Psoas muscle (tissue), 8 donors: ENCODE results near the gene KCNMA1. TPM values are rescaled to one million over a fixed set of nuclear protein-coding genes. Genes with fewer than 3 reads are reported as not detected.
A peak's percentile ranks its signal among the peaks of the same experiment; 100 is the strongest.

Experiments
- ATAC-seq, 4 donors: fragments of 200-7000 bp; cut with Tn5 transposase; one replicate each; pipeline ENCODE4 v1.9.1; 2020; ENCODE audit warnings: moderate library complexity in 3 of 4, mild to moderate bottlenecking in 2 of 4
- DNase-seq, 2 donors: peaks; one replicate each; pipeline ENCODE4 v3.0.0-alpha.2; 2020
- H3K27ac ChIP-seq: fragments of 200-600 bp; one replicate; pipeline ENCODE4 v1.8.0; 2022
- H3K27me3 ChIP-seq, 3 donors: fragments of 200-600 bp in 1 of 3; one replicate each; pipeline versions ENCODE4 v1.6.1 to v1.8.0; 2013 to 2022; ENCODE audit warnings: low read length in 2 of 3, mild to moderate bottlenecking in 2 of 3, moderate library complexity in 1 of 3; ENCODE audit not compliant: insufficient read depth in 3 of 3
- H3K36me3 ChIP-seq, 2 donors: fragments of 200-600 bp in 1 of 2; one replicate each; pipeline versions ENCODE4 v1.6.1 to v1.8.0; 2013 to 2022; ENCODE audit warnings: low read depth in 1 of 2, mild to moderate bottlenecking in 1 of 2, moderate library complexity in 1 of 2; ENCODE audit not compliant: insufficient read depth in 1 of 2
- H3K4me1 ChIP-seq: fragments of 200-600 bp; one replicate; pipeline ENCODE4 v1.8.0; 2022
- H3K4me3 ChIP-seq: fragments of 200-600 bp; one replicate; pipeline ENCODE4 v1.8.0; 2022; ENCODE audit warnings: mild to moderate bottlenecking
- H3K9me3 ChIP-seq: fragments of 200-600 bp; one replicate; pipeline ENCODE4 v1.8.0; 2022
- CTCF ChIP-seq: fragments of 200-600 bp; IDR thresholded peaks from one replicate; pipeline ENCODE4 v1.8.0; 2022; ENCODE audit warnings: antibody characterized with exemption
- WGBS, 3 donors: extraction: QIAGEN DNeasy Blood & Tissue Kit; methylation state at CpG; one replicate each; pipeline versions ENCODE4 v1.1.6 to v1.1.7; 2013; 5-methylcytosine and 5-hydroxymethylcytosine counted together
- intact Hi-C, 2 donors: fragments of 100-400 bp; cut with DNase I; formaldehyde crosslinking; loops; one replicate each; pipeline versions ENCODE4 v1.11.0 to v1.14.2; 2022
- polyA plus RNA-seq, 3 donors: library from polyadenylated mRNA; stranded (reverse); fragments of 200-250 nt; gene quantifications; one replicate each; pipeline ENCODE4 v1.2.3, GENCODE V29; 2013
- total RNA-seq, 4 donors: library from RNA; stranded (reverse); fragmentation: NEBNext Ultra II Directional in 2 of 4; extraction: Animal tissue kit (Norgen Biotek cat#: 25700) in 2 of 4; gene quantifications; one replicate each; pipeline versions ENCODE4 v1.2.1 to v1.2.4, GENCODE V29; 2021 to 2023
- donor health status: healthy with polysubstance abuse.
- donor health status: DM: no; HTN: no; CAD: no; lungs with moderate emphysema.
- donor health status: Bipolar disorder and iron deficiency.
- donor health status: healthy.
- donor health status: DM: yes; HTN: yes; CAD: no.
- donor health status: DM: no; HTN: no; CAD: no.
- donor health status: DM: no; HTN: no; CAD: no.
- donor health status: DM: yes; HTN: yes; CAD: no.

KCNMA1 gene
- total and polyA plus RNA-seq, 7 donors = 7.9 to 53.0 (median 41.9) TPM

- 28 to 47% (median 30%) methylated on average over 3 of the region's 3 CpGs for WGBS, 3 donors
- Histone ChIP-seq H3K4me1 (peaks cover 11% of the 10 kb centered on the region), H3K27ac (no peak overlapping the region), H3K27me3 (no peaks in the 10 kb centered on the region), H3K36me3 (no peaks in the 10 kb centered on the region), H3K9me3 (no peaks in the 10 kb centered on the region), H3K4me3 (no peak overlapping the region)
- TF ChIP-seq CTCF = peak; percentile 73
- DNase-seq (peak; percentile 48 to 78), ATAC-seq (peak; percentile 89 to 97 (median 94))
- intact Hi-C loops = no loop called here
Measured at GRCh38 chr10:77428691-77429395, 208.8 kb downstream of the KCNMA1 start.

- H3K4me1 ChIP-seq = peaks cover 11% of the 10 kb centered on the region
- no peaks in the 10 kb centered on the region for H3K36me3 ChIP-seq
- H3K27ac ChIP-seq = no peak overlapping the region
- DNase-seq (no peak), ATAC-seq (no peak)
- intact Hi-C loops = no loop called here
- TF ChIP-seq CTCF = no peak
- H3K4me3 ChIP-seq = no peak overlapping the region
- H3K27me3 ChIP-seq = no peaks in the 10 kb centered on the region
- H3K9me3 ChIP-seq = no peaks in the 10 kb centered on the region
Measured at GRCh38 chr10:77424257-77424656, 213.4 kb downstream of the KCNMA1 start.

GRCh38 chr10:77422491-77423338, 214.9 kb downstream of the KCNMA1 start:
- DNase-seq (no peak), ATAC-seq (no peak)
- no peaks in the 10 kb centered on the region for H3K4me1 ChIP-seq
- TF ChIP-seq CTCF = no peak
- H3K9me3 ChIP-seq = no peaks in the 10 kb centered on the region
- H3K4me3 ChIP-seq = no peak overlapping the region
- intact Hi-C loops = no loop called here
- no peak overlapping the region for H3K27ac ChIP-seq
- H3K27me3 ChIP-seq = no peaks in the 10 kb centered on the region
- 56 to 62% (median 60%) methylated on average over 5 of the region's 5 CpGs for WGBS, 3 donors
- H3K36me3 ChIP-seq = no peaks in the 10 kb centered on the region

GRCh38 chr10:77421591-77421990, 216.0 kb downstream of the KCNMA1 start:
- H3K4me1 ChIP-seq = peaks cover 5% of the 10 kb centered on the region
- WGBS, 3 donors = 30 to 61% (median 39%) methylated on average over 4 of the region's 4 CpGs
- TF ChIP-seq CTCF = no peak
- H3K27ac ChIP-seq = no peak overlapping the region
- H3K9me3 ChIP-seq = no peaks in the 10 kb centered on the region
- no peaks in the 10 kb centered on the region for H3K27me3 ChIP-seq
- H3K36me3 ChIP-seq = no peaks in the 10 kb centered on the region
- H3K4me3 ChIP-seq = no peak overlapping the region
- DNase-seq (no peak), ATAC-seq (no peak)
- intact Hi-C loops = no loop called here
